NCI-H446 (cell line): ENCODE results near the gene ABCB8.
A peak's percentile ranks its signal among the peaks of the same experiment; 100 is the strongest.

ENCODE experiments used
- DNase-seq, 2 experiments: peaks; one replicate each; lab custom pipeline; 2025; lab: John Stamatoyannopoulos, UW

The ABCB8 gene

GRCh38 chr7:151057989-151058780 lies 29.9 kb downstream of the ABCB8 start:
- DNase-seq, result peak; percentile 99

- no peak for DNase-seq
These were observed 30.6 kb downstream of the ABCB8 start for GRCh38 chr7:151058781-151059366.

- DNase-seq, result peak; percentile 42 to 77
These were observed 31.3 kb downstream of the ABCB8 start, which contains the start of gene SLC4A2 for GRCh38 chr7:151059367-151060112. SLC4A2 (plus strand) TSS chr7:151059589; CDS start chr7:151061988, 2,399 bp downstream.

GRCh38 chr7:151060113-151060415 lies 31.8 kb downstream of the ABCB8 start:
- DNase-seq, result no peak

GRCh38 chr7:151060416-151061212 lies 32.4 kb downstream of the ABCB8 start:
- peak in 1 of 2 experiments; percentile 17 for DNase-seq

- DNase-seq, result no peak
These were observed 33.2 kb downstream of the ABCB8 start for GRCh38 chr7:151061213-151062110.

- no peak for DNase-seq
These were observed 33.8 kb downstream of the ABCB8 start for GRCh38 chr7:151062111-151062398.

GRCh38 chr7:151062399-151063211 lies 34.4 kb downstream of the ABCB8 start:
- no peak for DNase-seq

- no peak for DNase-seq
These were observed 34.9 kb downstream of the ABCB8 start for GRCh38 chr7:151063212-151063561.

- DNase-seq, result no peak
These were observed 36.2 kb downstream of the ABCB8 start for GRCh38 chr7:151064454-151064853.

- no peak for DNase-seq
These were observed 36.7 kb downstream of the ABCB8 start for GRCh38 chr7:151064993-151065392.

- DNase-seq, result no peak
These were observed 37.3 kb downstream of the ABCB8 start for GRCh38 chr7:151065516-151065915.

GRCh38 chr7:151066273-151066974 lies 38.2 kb downstream of the ABCB8 start:
- no peak for DNase-seq

- no peak for DNase-seq
These were observed 40.0 kb downstream of the ABCB8 start for GRCh38 chr7:151068069-151068773.

GRCh38 chr7:151069841-151070573 lies 41.8 kb downstream of the ABCB8 start:
- no peak for DNase-seq

- DNase-seq, result no peak
These were observed 42.3 kb downstream of the ABCB8 start for GRCh38 chr7:151070574-151070960.

GRCh38 chr7:151071032-151071866 lies 43.0 kb downstream of the ABCB8 start:
- DNase-seq, result no peak

- no peak for DNase-seq
These were observed 45.7 kb downstream of the ABCB8 start for GRCh38 chr7:151073990-151074389.
